GM19035 (cell line): Measurements from ENCODE around the gene BGN.

ENCODE experiments used
- ATAC-seq: cut with Tn5 transposase; IDR thresholded peaks from one replicate; pipeline ENCODE4 v1.9.1; 2021; ENCODE audit not compliant: unreplicated experiment

Gene BGN

GRCh38 chrX:153502796-153503195 is 8.0 kb downstream of the BGN start:
- no peak for ATAC-seq

GRCh38 chrX:153504445-153505016 is 9.8 kb downstream of the BGN start:
- no peak for ATAC-seq

- no peak for ATAC-seq
Measured at GRCh38 chrX:153505361-153505760, 10.6 kb downstream of the BGN start.

- ATAC-seq: peak; percentile 95
Measured at GRCh38 chrX:153507484-153508178, 12.9 kb downstream of the BGN start.

- ATAC-seq: no peak
Measured at GRCh38 chrX:153509592-153509991, 14.8 kb downstream of the BGN start.

- ATAC-seq: no peak
Measured at GRCh38 chrX:153510383-153510782, 15.6 kb downstream of the BGN start.

GRCh38 chrX:153511784-153512500 is 17.2 kb downstream of the BGN start:
- no peak for ATAC-seq

GRCh38 chrX:153512501-153512893 is 17.7 kb downstream of the BGN start:
- ATAC-seq: no peak

GRCh38 chrX:153513265-153513664 is 18.5 kb downstream of the BGN start:
- no peak for ATAC-seq

- ATAC-seq: no peak
Measured at GRCh38 chrX:153514259-153514658, 19.5 kb downstream of the BGN start.

- ATAC-seq: no peak
Measured at GRCh38 chrX:153515435-153515834, 20.7 kb downstream of the BGN start.

- ATAC-seq: no peak
Measured at GRCh38 chrX:153516073-153516472, 21.3 kb downstream of the BGN start.

GRCh38 chrX:153517423-153517822 is 22.6 kb downstream of the BGN start, which contains the start of gene ATP2B3:
Gene ATP2B3 (plus strand): TSS chrX:153517642. CDS start chrX:153536248, 18,606 bp downstream.
- ATAC-seq: no peak

GRCh38 chrX:153517946-153518834 is 23.4 kb downstream of the BGN start:
- no peak for ATAC-seq

- no peak for ATAC-seq
Measured at GRCh38 chrX:153519569-153520286, 24.9 kb downstream of the BGN start.

- ATAC-seq: no peak
Measured at GRCh38 chrX:153520287-153520917, 25.6 kb downstream of the BGN start.

- ATAC-seq: no peak
Measured at GRCh38 chrX:153521034-153521433, 26.3 kb downstream of the BGN start.

GRCh38 chrX:153522259-153522658 is 27.5 kb downstream of the BGN start:
- no peak for ATAC-seq

GRCh38 chrX:153523269-153523668 is 28.5 kb downstream of the BGN start:
- ATAC-seq: no peak

- ATAC-seq: no peak
Measured at GRCh38 chrX:153524234-153524633, 29.5 kb downstream of the BGN start.
